HepG2 (cell line): ENCODE results near the gene MYD88. TPM values are rescaled to one million over a fixed set of nuclear protein-coding genes. Genes with fewer than 3 reads are reported as not detected.

Source experiments
- ATAC-seq: fragments of 200-7000 bp; cut with Tn5 transposase; 3 replicates; pipeline ENCODE4 v1.9.1; 2020; ENCODE audit warnings: mild to moderate bottlenecking, moderate library complexity
- BruUV-seq: library from RNA; stranded (reverse); fragments of 400-500 nt; replicated peaks from 2 replicates; lab custom pipeline; 2021; lab: Mats Ljungman, UMichigan
- CTCF ChIA-PET: fragments of 300-600 bp; formaldehyde crosslinking; extraction: SDS; loops from one replicate; lab custom pipeline; 2021; ENCODE audit warnings: low total read pairs, inconsistent platforms, low intra/inter-chr PET ratio; lab: Yijun Ruan, JAX
- POLR2A ChIA-PET: fragments of 350-600 bp; sonication (Branson Sonifier 250); formaldehyde crosslinking; loops from one replicate; lab custom pipeline; 2020; ENCODE audit warnings: antibody characterized with exemption, inconsistent platforms; lab: Yijun Ruan, JAX
- DNase-seq: peaks from one replicate; pipeline ENCODE4 v3.0.0-alpha.2; 2015; ENCODE audit warnings: low spot score
- FAIRE-seq: peaks from 3 replicates; lab custom pipeline; 2011; peaks lifted over from hg19 to GRCh38; lab: Jason Lieb, UNC
- H2AFZ ChIP-seq: one replicate; pipeline ENCODE4 v1.6.1; 2011; ENCODE audit warnings: low read length, inconsistent platforms
- H3K27ac ChIP-seq: fragments of 300-600 bp; 3 replicates; pipeline ENCODE4 v1.8.0; 2011; ENCODE audit warnings: mixed run types, mild to moderate bottlenecking, mixed read lengths, low read length, inconsistent platforms; ENCODE audit not compliant: insufficient read depth; ENCODE audit errors: extremely low read length
- H3K27me3 ChIP-seq, 2 experiments: fragments of 200-600 bp in 1 of 2; 2 replicates in 1 of 2; 3 replicates in 1 of 2; pipeline versions ENCODE4 v1.6.0 to v1.8.0; 2011; ENCODE audit warnings: low read length in 2 of 2, mild to moderate bottlenecking in 2 of 2, moderate library complexity in 2 of 2, inconsistent platforms in 1 of 2; ENCODE audit not compliant: insufficient read depth in 2 of 2, control insufficient read depth in 1 of 2
- H3K36me3 ChIP-seq, 2 experiments: fragments of 200-600 bp in 1 of 2; replicated peaks in 1 of 2; 2 replicates in 1 of 2; 3 replicates in 1 of 2; pipeline versions ENCODE4 v1.5.1 to v1.8.0; 2011; ENCODE audit warnings: low read length in 2 of 2, inconsistent platforms in 1 of 2; ENCODE audit not compliant: insufficient read depth in 2 of 2, control insufficient read depth in 1 of 2
- H3K4me1 ChIP-seq: 2 replicates; pipeline ENCODE4 v1.5.1; 2012; ENCODE audit warnings: low read length, inconsistent platforms; ENCODE audit not compliant: insufficient read depth
- H3K4me2 ChIP-seq: 2 replicates; pipeline ENCODE4 v1.6.0; 2011; ENCODE audit warnings: low read depth, low read length, inconsistent platforms
- H3K4me3 ChIP-seq, 3 experiments: fragments of 200-600 bp in 1 of 3; sonication (generic), shearing (Covaris generic) in 1 of 3; replicated peaks in 1 of 3; 2 replicates each; pipeline ENCODE4 v1.5.1; 2011 to 2016; ENCODE audit warnings: low read length in 3 of 3, inconsistent platforms in 2 of 3, low read depth in 2 of 3, mild to moderate bottlenecking in 2 of 3, control low read depth in 1 of 3, mixed read lengths in 1 of 3; ENCODE audit not compliant: insufficient read depth in 1 of 3
- H3K79me2 ChIP-seq: one replicate; pipeline ENCODE4 v1.6.1; 2011; ENCODE audit warnings: low read length, inconsistent platforms; ENCODE audit not compliant: insufficient read depth
- H3K9ac ChIP-seq: 2 replicates; pipeline ENCODE4 v1.6.0; 2011; ENCODE audit warnings: mild to moderate bottlenecking, low read depth, low read length, inconsistent platforms; ENCODE audit not compliant: insufficient read depth
- H3K9me3 ChIP-seq: 2 replicates; pipeline ENCODE4 v1.5.1; 2012; ENCODE audit warnings: mild to moderate bottlenecking, low read length
- H4K20me1 ChIP-seq: 2 replicates; pipeline ENCODE4 v1.6.0; 2011; ENCODE audit warnings: inconsistent platforms, mild to moderate bottlenecking, low read length, moderate library complexity; ENCODE audit not compliant: insufficient read depth
- ARID2 ChIP-seq: sonication (generic); formaldehyde crosslinking; IDR thresholded peaks from 2 replicates; pipeline ENCODE4 v1.8.1; 2022; ENCODE audit warnings: mild to moderate bottlenecking, missing genetic modification reagents, borderline replicate concordance
- ARNT2 ChIP-seq: sonication (generic); formaldehyde crosslinking; IDR thresholded peaks from 2 replicates; pipeline ENCODE4 v1.8.0; 2022; ENCODE audit warnings: mild to moderate bottlenecking, low read depth, missing genetic modification reagents, moderate library complexity
- ASH2L ChIP-seq: fragments of 300-600, 200-600 bp; sonication (generic); IDR thresholded peaks from 2 replicates; pipeline ENCODE4 v1.7.0; 2017; ENCODE audit warnings: low read depth, mild to moderate bottlenecking, moderate library complexity, mixed read lengths, low read length; ENCODE audit not compliant: insufficient read length
- ATM ChIP-seq: fragments of 450-650 bp; IDR thresholded peaks from 2 replicates; pipeline ENCODE4 v1.7.1; 2017; ENCODE audit warnings: mild to moderate bottlenecking, borderline replicate concordance
- EP300 ChIP-seq, 3 experiments: sonication (generic) in 1 of 3; formaldehyde crosslinking in 1 of 3; IDR thresholded peaks; 2 replicates each; pipeline versions ENCODE4 v1.5.1 to v1.6.1; 2011 to 2020; ENCODE audit warnings: low read depth in 2 of 3, low read length in 2 of 3, borderline replicate concordance in 1 of 3, improper control_type of control experiment in 1 of 3, mild to moderate bottlenecking in 1 of 3, missing genetic modification reagents in 1 of 3, moderate library complexity in 1 of 3
- FIP1L1 ChIP-seq: fragments of 200-400 bp; formaldehyde crosslinking; IDR thresholded peaks from 2 replicates; pipeline ENCODE4 v1.6.1; 2018; ENCODE audit warnings: low read depth, mild to moderate bottlenecking, low read length, moderate library complexity, borderline replicate concordance; ENCODE audit not compliant: insufficient read depth
- MBNL3 ChIP-seq: fragments of 250-450 bp; sonication (Bioruptor Pico); conservative IDR thresholded peaks from 2 replicates; pipeline ENCODE4 v1.8.0; 2022; ENCODE audit warnings: mild to moderate bottlenecking, inconsistent platforms
- NR2F6 ChIP-seq, 2 experiments: IDR thresholded peaks; 2 replicates each; pipeline ENCODE4 v1.6.1; 2016; ENCODE audit warnings: antibody characterized with exemption in 1 of 2, mild to moderate bottlenecking in 1 of 2
- REXO4 ChIP-seq: sonication (generic); formaldehyde crosslinking; IDR thresholded peaks from 2 replicates; pipeline ENCODE4 v1.8.0; 2022; ENCODE audit warnings: missing genetic modification reagents, mild to moderate bottlenecking, borderline replicate concordance
- SPEN ChIP-seq: sonication (generic); formaldehyde crosslinking; IDR thresholded peaks from 2 replicates; pipeline ENCODE4 v1.5.1; 2020; ENCODE audit warnings: low read depth, mild to moderate bottlenecking, missing genetic modification reagents
- ZBTB7B ChIP-seq: sonication (generic); formaldehyde crosslinking; IDR thresholded peaks from 2 replicates; pipeline ENCODE4 v1.4.0; 2020; ENCODE audit warnings: missing genetic modification reagents
- ZNF343 ChIP-seq: sonication (generic); formaldehyde crosslinking; IDR thresholded peaks from 2 replicates; pipeline ENCODE4 v1.4.0; 2020; ENCODE audit warnings: mild to moderate bottlenecking, missing genetic modification reagents
- ZNF354B ChIP-seq: sonication (generic); formaldehyde crosslinking; IDR thresholded peaks from 2 replicates; pipeline ENCODE4 v1.8.0; 2022; ENCODE audit warnings: mild to moderate bottlenecking, missing genetic modification reagents
- ZNF614 ChIP-seq: IDR thresholded peaks from 2 replicates; pipeline ENCODE4 v1.6.1; 2018; ENCODE audit warnings: missing biosample characterization, missing genetic modification reagents, inconsistent platforms, borderline replicate concordance
- WGBS: methylation state at CpG from one replicate; pipeline ENCODE4 v1.1.6; 2017; ENCODE audit warnings: low lambda C conversion rate; 5-methylcytosine and 5-hydroxymethylcytosine counted together
- in situ Hi-C: cut with HindIII; loops from 2 replicates; pipeline ENCODE4 v1.10.0; 2017; ENCODE audit warnings: low pct_unique_long_range_greater_than_20kb; ENCODE audit not compliant: extremely low pct_ligation_motif_present
- intact Hi-C: fragments of 100-400 bp; cut with micrococcal nuclease; formaldehyde crosslinking; loops from one replicate; pipeline ENCODE4 v1.10.0; 2022; ENCODE audit not compliant: unreplicated experiment
- polyA plus RNA-seq, 8 experiments: library from polyadenylated mRNA; depleted of rRNA in 3 of 8; stranded (reverse) in 7 of 8; unstranded in 1 of 8; fragments of >200 nt; fragmentation: Illumina TruSeq in 4 of 8; extraction: Trizol in 4 of 8; gene quantifications; 2 replicates each; pipeline versions ENCODE4 v1.2.1 to v1.2.3, GENCODE V29; 2011 to 2016; ENCODE audit warnings: low read depth in 4 of 8, missing spikeins in 1 of 8, mixed read lengths in 1 of 8; ENCODE audit not compliant: insufficient read depth in 1 of 8
- total RNA-seq, 5 experiments: library from RNA; depleted of rRNA; stranded (reverse); fragments of >200 nt; fragmentation: Illumina TruSeq; extraction: Trizol; gene quantifications; 2 replicates each; pipeline ENCODE4 v1.2.3, GENCODE V29; 2016; ENCODE audit warnings: low read depth in 1 of 5
- TF ChIP-seq, protein P1 (sequence below): sonication (generic); formaldehyde crosslinking; IDR thresholded peaks from 2 replicates; pipeline ENCODE4 v1.5.1; 2020; ENCODE audit warnings: mild to moderate bottlenecking, missing genetic modification reagents, moderate library complexity
- TF ChIP-seq, protein P2 (sequence below): sonication (generic); formaldehyde crosslinking; IDR thresholded peaks from 2 replicates; pipeline ENCODE4 v1.5.0; 2020; ENCODE audit warnings: missing genetic modification reagents
- TF ChIP-seq, protein P3 (sequence below): fragments of 450-650 bp; IDR thresholded peaks from 2 replicates; pipeline ENCODE4 v1.6.1; 2017; ENCODE audit warnings: mild to moderate bottlenecking

MYD88 gene
- total and polyA plus RNA-seq, 2 of the 13 experiments (the other 11 are each of a cell fraction or from before 2014, with no cell fraction given), result 7.6 to 32.7 TPM

DNA sequence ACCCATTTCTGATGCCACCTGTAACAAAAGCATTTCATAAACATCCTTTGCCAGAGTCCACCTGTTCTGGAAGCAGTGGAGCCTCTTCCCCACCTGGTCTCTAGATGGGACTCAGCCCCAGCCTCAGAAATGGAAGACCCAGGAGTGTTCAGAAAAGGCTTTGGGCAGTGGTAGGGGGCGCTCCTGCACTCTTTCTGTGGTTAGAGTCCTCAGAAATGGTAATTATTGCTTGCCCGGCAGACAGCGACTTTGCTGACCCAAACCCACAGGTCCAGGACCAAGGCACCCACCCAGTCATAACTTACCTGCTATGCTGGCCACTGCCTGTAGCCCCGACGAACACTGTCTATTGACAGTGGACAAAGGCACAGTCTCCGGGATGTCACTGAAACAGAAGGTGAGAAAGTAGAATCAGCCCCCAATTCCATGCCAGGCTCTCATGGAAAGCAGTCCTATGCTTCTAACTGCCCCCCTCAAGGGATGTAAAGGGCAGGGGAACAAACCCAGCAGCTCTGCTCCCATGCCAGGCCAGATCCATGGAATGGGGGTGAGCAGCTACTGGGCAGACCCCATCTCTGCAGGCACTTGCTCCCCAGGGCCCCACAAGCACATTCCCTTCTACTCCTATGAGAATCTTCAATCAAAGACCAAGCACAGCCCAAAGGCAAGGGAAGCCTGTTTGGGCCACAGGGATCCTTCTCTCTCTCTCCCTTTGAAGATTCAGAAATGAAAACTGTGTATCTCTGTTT, 6.7 kb upstream of the MYD88 start:
- FAIRE-seq, result no peak
- Histone ChIP-seq H3K9me3 (no peaks in the 10 kb centered on the region), H2AFZ (no peak overlapping the region), H4K20me1 (peaks cover 17% of the 10 kb centered on the region), H3K4me1 (peaks cover 86% of the 10 kb centered on the region), H3K27me3 (no peaks in the 10 kb centered on the region; a peak in 1 of 5 replicates), H3K36me3 (peaks cover 23 to 58% of the 10 kb centered on the region in 2 experiments), H3K4me3 (peak overlapping the region in 1 of 3 experiments; percentile 61; a peak in 2 of 6 replicates), H3K27ac (peak overlapping the region; percentile 97), H3K9ac (peak overlapping the region; percentile 71), H3K79me2 (peaks cover 65% of the 10 kb centered on the region), H3K4me2 (peak overlapping the region; percentile 90)
- in situ Hi-C loops (loop anchor here (25.0 kb wide), 1 partner anchor 331 kb away; the partner anchor contains the start of gene ACVR2B), intact Hi-C loops (loop anchor here (2.0 to 10.0 kb wide), 3 partner anchors 15 to 215 kb away; partner anchors contain the start of gene XYLB)
- POLR2A ChIA-PET, result interaction anchor here (2.0 to 6.9 kb wide), 2 partner anchors 13 to 33 kb away, joined by 11 to 87 read pairs; partner anchors contain the start of gene OXSR1
- WGBS, result 60% methylated on average over 1 of the region's 6 CpGs
- DNase-seq, result no peak
- CTCF ChIA-PET, result no interaction called here
- ATAC-seq, result peak; percentile 6; the same call in 2 of the 3 replicates
- BruUV-seq, result no TSS peak
- TF ChIP-seq EP300 (IDR thresholded peaks at IDR 0.05; ENCODE audit: low read depth in 2 of 2, low read length in 2 of 2) (no peak), EP300 (CRISPR knock-in tag; IDR thresholded peaks at IDR 0.05; ENCODE audit: borderline replicate concordance) (0 out of 2 replicates have a peak, but pooled peaks have one; percentile 10), ZNF614 (peak; percentile 51; the same call in 1 of the 2 replicates), ZBTB7B (CRISPR knock-in tag) (no peak), REXO4 (CRISPR knock-in tag) (no peak), ARNT2 (CRISPR knock-in tag) (no peak), FIP1L1 (no peak), ZNF343 (CRISPR knock-in tag) (no peak), NR2F6 (IDR thresholded peaks at IDR 0.05) (no peak), NR2F6 (CRISPR knock-in tag; IDR thresholded peaks at IDR 0.05) (no peak), ASH2L (no peak), ARID2 (CRISPR knock-in tag) (no peak), MBNL3 (CRISPR knock-in tag) (no peak), ATM (no peak), SPEN (CRISPR knock-in tag) (peak; percentile 25; the same call in 1 of the 2 replicates), ZNF354B (CRISPR knock-in tag) (no peak)
- TF ChIP-seq, protein P1, sequence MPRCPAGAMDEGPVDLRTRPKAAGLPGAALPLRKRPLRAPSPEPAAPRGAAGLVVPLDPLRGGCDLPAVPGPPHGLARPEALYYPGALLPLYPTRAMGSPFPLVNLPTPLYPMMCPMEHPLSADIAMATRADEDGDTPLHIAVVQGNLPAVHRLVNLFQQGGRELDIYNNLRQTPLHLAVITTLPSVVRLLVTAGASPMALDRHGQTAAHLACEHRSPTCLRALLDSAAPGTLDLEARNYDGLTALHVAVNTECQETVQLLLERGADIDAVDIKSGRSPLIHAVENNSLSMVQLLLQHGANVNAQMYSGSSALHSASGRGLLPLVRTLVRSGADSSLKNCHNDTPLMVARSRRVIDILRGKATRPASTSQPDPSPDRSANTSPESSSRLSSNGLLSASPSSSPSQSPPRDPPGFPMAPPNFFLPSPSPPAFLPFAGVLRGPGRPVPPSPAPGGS (CRISPR knock-in tag), result no peak
- TF ChIP-seq, protein P2, sequence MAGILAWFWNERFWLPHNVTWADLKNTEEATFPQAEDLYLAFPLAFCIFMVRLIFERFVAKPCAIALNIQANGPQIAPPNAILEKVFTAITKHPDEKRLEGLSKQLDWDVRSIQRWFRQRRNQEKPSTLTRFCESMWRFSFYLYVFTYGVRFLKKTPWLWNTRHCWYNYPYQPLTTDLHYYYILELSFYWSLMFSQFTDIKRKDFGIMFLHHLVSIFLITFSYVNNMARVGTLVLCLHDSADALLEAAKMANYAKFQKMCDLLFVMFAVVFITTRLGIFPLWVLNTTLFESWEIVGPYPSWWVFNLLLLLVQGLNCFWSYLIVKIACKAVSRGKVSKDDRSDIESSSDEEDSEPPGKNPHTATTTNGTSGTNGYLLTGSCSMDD (CRISPR knock-in tag), result no peak
- TF ChIP-seq, protein P3, sequence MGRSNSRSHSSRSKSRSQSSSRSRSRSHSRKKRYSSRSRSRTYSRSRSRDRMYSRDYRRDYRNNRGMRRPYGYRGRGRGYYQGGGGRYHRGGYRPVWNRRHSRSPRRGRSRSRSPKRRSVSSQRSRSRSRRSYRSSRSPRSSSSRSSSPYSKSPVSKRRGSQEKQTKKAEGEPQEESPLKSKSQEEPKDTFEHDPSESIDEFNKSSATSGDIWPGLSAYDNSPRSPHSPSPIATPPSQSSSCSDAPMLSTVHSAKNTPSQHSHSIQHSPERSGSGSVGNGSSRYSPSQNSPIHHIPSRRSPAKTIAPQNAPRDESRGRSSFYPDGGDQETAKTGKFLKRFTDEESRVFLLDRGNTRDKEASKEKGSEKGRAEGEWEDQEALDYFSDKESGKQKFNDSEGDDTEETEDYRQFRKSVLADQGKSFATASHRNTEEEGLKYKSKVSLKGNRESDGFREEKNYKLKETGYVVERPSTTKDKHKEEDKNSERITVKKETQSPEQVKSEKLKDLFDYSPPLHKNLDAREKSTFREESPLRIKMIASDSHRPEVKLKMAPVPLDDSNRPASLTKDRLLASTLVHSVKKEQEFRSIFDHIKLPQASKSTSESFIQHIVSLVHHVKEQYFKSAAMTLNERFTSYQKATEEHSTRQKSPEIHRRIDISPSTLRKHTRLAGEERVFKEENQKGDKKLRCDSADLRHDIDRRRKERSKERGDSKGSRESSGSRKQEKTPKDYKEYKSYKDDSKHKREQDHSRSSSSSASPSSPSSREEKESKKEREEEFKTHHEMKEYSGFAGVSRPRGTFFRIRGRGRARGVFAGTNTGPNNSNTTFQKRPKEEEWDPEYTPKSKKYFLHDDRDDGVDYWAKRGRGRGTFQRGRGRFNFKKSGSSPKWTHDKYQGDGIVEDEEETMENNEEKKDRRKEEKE, result no peak
